ENCODE data around the gene TNK2.
"Not testable (repeated sequence)": the region's sequence is repeated elsewhere in the genome, so short reads cannot be mapped to it uniquely, and the experiment has no call there.

Gene TNK2

DNA sequence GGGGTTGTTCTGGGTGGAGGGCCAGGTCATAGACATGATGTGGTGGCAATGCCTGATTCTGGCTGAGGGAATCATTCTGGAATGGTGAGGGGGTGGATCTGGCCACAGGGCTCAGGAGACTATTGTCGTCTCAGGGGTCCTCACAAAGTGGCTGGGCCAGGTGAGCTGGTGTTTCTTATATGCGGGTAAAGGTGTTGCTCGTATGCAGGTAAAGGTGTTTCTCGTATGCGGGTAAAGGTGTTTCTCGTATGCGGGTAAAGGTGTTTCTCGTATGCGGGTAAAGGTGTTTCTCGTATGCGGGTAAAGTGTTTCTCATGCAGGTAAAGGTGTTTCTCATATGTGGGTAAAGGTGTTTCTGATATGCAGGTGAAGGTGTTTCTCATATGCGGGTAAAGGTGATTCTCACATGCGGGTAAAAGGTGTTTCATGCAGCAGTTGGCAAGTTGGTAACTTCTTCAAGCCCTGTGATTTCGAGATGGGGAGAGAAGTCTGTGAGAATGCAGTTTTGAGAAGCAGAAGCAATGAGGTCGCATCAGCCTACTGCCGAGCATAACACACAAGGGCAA is 86.1 kb downstream of the TNK2 start:
- Histone ChIP-seq H3K36me3 (ENCODE audit: insufficient read depth, insufficient read length, low read length) (no peaks in the 10 kb centered on the region), H3K9ac (ENCODE audit: insufficient read length, low read depth) (no peak overlapping the region), H3K27me3 (ENCODE audit: insufficient read depth, insufficient read length) (peaks cover 4% of the 10 kb centered on the region), H3K9me3 (ENCODE audit: insufficient read depth, low read length) (no peaks in the 10 kb centered on the region), H3K4me1 (ENCODE audit: insufficient read depth, insufficient read length) (peaks cover 11% of the 10 kb centered on the region), H3K4me3 (ENCODE audit: insufficient read length, low read depth) (no peak overlapping the region)
- no peak for DNase-seq (ENCODE audit: low read depth, low spot score)
- TF ChIP-seq SUZ12 (IDR thresholded peaks at IDR 0.05; ENCODE audit: extremely low read depth, insufficient read depth, insufficient read length) (no peak), YY1 (IDR thresholded peaks at IDR 0.05; ENCODE audit: insufficient read depth, insufficient read length) (no peak), ZNF274 (IDR thresholded peaks at IDR 0.05; ENCODE audit: low read depth, low read length) (no peak)

DNA sequence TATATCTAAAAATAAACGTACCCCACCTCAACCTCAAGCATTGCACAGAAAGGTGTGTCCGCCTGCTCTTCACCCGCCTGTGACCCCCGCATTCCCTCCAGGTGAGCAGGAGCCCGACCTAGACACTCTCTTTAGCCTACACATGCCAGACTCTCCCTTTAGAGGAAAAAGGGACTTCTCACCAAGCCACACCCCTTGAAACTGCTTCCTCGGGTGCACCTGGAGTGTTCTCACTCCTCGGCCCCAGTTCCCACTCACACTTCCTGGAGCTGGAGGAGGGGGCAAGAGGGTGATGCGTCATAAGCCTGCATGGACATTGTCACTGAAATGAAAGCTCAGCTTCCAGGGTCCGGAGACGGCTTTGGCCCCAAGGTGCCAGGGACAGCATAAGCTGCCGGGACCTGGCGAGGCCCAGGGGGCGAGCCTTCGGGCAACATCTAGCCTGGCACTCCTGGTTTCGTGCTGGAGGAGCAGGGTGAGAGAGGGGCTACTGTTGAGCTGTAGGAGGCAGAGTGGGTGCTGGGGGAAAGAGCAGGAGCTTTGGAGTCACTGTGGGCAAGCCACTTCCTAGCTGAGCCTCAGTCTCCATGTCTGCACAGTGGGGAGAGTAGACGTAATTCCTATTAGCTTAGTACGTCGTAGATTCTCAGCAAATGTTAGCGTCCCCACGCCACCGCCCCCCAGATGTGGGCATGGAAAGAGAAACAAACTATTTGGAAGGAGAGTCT is 86.8 kb downstream of the TNK2 start:
- Histone ChIP-seq H3K27me3 (ENCODE audit: insufficient read depth, insufficient read length) (peaks cover 4% of the 10 kb centered on the region), H3K9me3 (ENCODE audit: insufficient read depth, low read length) (no peaks in the 10 kb centered on the region), H3K36me3 (ENCODE audit: insufficient read depth, insufficient read length, low read length) (no peaks in the 10 kb centered on the region), H3K4me3 (ENCODE audit: insufficient read length, low read depth) (no peak overlapping the region), H3K4me1 (ENCODE audit: insufficient read depth, insufficient read length) (peaks cover 11% of the 10 kb centered on the region), H3K9ac (ENCODE audit: insufficient read length, low read depth) (no peak overlapping the region)
- DNase-seq (ENCODE audit: low read depth, low spot score) = no peak
- TF ChIP-seq YY1 (IDR thresholded peaks at IDR 0.05; ENCODE audit: insufficient read depth, insufficient read length) (no peak), ZNF274 (IDR thresholded peaks at IDR 0.05; ENCODE audit: low read depth, low read length) (no peak), SUZ12 (IDR thresholded peaks at IDR 0.05; ENCODE audit: extremely low read depth, insufficient read depth, insufficient read length) (no peak)

DNA sequence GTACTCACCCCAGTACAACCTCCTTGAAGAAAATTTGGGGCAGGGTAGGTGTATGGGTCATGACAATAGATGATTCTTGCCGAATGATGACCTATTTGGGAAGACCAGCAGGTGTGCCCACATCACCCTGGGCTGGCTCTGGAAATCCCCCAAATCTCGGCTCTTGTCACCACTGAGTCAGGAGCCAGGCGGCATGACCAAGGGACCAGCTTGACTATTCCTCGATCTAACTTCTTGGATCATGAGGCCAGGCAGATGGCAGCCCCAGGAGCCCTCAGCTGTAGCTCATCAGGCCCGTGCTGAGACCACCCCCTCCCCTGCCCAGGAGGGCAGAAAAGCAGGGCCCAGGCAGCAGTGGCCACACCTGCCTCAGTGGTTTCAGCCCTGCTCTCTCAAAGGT is 87.5 kb downstream of the TNK2 start:
- TF ChIP-seq YY1 (IDR thresholded peaks at IDR 0.05; ENCODE audit: insufficient read depth, insufficient read length) = no peak
- TF ChIP-seq SUZ12 (IDR thresholded peaks at IDR 0.05; ENCODE audit: extremely low read depth, insufficient read depth, insufficient read length) = no peak
- no peak for TF ChIP-seq ZNF274 (IDR thresholded peaks at IDR 0.05; ENCODE audit: low read depth, low read length)
- H3K36me3 ChIP-seq (ENCODE audit: insufficient read depth, insufficient read length, low read length) = no peaks in the 10 kb centered on the region
- peaks cover 4% of the 10 kb centered on the region for H3K27me3 ChIP-seq (ENCODE audit: insufficient read depth, insufficient read length)
- H3K4me1 ChIP-seq (ENCODE audit: insufficient read depth, insufficient read length) = peaks cover 11% of the 10 kb centered on the region
- H3K9ac ChIP-seq (ENCODE audit: insufficient read length, low read depth) = no peak overlapping the region
- H3K9me3 ChIP-seq (ENCODE audit: insufficient read depth, low read length) = no peaks in the 10 kb centered on the region
- no peak overlapping the region for H3K4me3 ChIP-seq (ENCODE audit: insufficient read length, low read depth)
- DNase-seq (ENCODE audit: low read depth, low spot score) = no peak

DNA sequence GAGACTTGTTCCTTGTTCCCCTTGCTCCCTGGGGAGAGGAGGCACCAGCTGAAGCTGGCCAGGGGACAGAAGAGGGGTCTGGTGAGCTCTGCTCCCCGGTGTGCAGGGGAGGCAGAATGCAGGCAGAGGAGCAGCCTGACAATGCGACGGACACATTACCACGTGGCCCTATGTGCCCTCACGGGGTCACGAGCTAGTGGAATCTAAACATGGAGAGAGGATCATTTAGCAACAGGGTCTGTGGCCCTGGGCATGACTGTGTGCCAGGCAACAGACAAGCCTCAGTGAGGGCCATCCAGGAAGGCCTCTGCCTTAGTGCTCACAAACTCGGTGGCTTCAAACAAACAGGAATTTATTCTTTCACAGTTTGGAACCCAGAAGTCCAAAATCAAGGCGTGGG is 88.2 kb downstream of the TNK2 start:
- Histone ChIP-seq H3K4me1 (ENCODE audit: insufficient read depth, insufficient read length) (peaks cover 11% of the 10 kb centered on the region), H3K9me3 (ENCODE audit: insufficient read depth, low read length) (no peaks in the 10 kb centered on the region), H3K9ac (ENCODE audit: insufficient read length, low read depth) (no peak overlapping the region), H3K36me3 (ENCODE audit: insufficient read depth, insufficient read length, low read length) (no peaks in the 10 kb centered on the region), H3K4me3 (ENCODE audit: insufficient read length, low read depth) (no peak overlapping the region), H3K27me3 (ENCODE audit: insufficient read depth, insufficient read length) (peaks cover 4% of the 10 kb centered on the region)
- no peak for TF ChIP-seq ZNF274 (IDR thresholded peaks at IDR 0.05; ENCODE audit: low read depth, low read length)
- no peak for TF ChIP-seq YY1 (IDR thresholded peaks at IDR 0.05; ENCODE audit: insufficient read depth, insufficient read length)
- no peak for TF ChIP-seq SUZ12 (IDR thresholded peaks at IDR 0.05; ENCODE audit: extremely low read depth, insufficient read depth, insufficient read length)
- no peak for DNase-seq (ENCODE audit: low read depth, low spot score)

DNA sequence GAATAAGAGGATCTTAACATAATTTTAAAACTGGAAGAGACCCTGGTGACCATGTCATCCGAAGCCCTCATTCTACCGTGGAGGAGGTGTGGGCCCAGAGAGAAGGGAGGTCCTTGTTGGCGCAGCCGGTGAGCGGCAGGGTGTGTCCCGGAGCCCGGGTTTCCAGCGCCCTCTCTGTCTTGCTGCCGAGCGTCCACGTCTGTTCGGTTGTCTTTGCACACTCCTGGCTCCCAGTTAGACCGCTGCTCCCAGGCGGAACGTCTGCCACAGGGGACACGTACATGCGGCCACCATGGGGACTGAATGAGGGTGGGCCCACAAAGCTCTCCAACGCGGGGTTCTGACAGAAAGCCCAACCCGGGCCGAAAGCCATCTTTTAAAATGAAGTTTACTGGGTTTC is 90.0 kb downstream of the TNK2 start:
- Histone ChIP-seq H3K27me3 (ENCODE audit: insufficient read depth, insufficient read length) (peaks cover 8% of the 10 kb centered on the region), H3K9ac (ENCODE audit: insufficient read length, low read depth) (no peak overlapping the region), H3K36me3 (ENCODE audit: insufficient read depth, insufficient read length, low read length) (no peaks in the 10 kb centered on the region), H3K9me3 (ENCODE audit: insufficient read depth, low read length) (no peaks in the 10 kb centered on the region), H3K4me3 (ENCODE audit: insufficient read length, low read depth) (no peak overlapping the region), H3K4me1 (ENCODE audit: insufficient read depth, insufficient read length) (peaks cover 7% of the 10 kb centered on the region)
- DNase-seq (ENCODE audit: low read depth, low spot score) = no peak
- TF ChIP-seq ZNF274 (IDR thresholded peaks at IDR 0.05; ENCODE audit: low read depth, low read length) (no peak), SUZ12 (IDR thresholded peaks at IDR 0.05; ENCODE audit: extremely low read depth, insufficient read depth, insufficient read length) (no peak), YY1 (IDR thresholded peaks at IDR 0.05; ENCODE audit: insufficient read depth, insufficient read length) (no peak)

DNA sequence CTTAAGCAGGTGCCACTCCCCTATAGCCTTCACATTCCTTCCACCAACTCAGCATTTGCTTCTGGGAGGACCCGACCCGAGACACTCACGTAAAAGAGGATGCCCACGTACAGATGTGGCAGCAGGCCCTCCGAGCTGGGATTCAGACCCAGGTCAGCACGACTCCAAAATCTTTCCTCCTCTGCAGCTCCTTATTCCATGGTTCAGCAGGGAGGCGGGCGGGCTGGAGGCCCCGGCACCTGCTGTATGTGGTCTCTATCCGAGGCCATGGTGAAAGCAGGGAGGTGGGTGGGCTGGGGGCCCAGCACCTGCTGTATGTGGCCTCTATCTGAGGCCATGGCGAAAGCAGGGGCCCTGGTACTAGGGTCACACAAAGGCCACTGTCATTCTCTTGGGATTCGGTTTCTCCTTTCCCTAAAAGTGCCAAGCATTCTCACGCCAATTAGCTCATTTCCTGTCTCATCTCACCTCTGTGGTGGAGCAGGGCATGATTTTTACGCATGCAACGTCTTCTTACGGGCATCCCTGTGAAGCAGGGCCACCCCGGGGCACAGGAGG is 90.7 kb downstream of the TNK2 start:
- no peak for DNase-seq (ENCODE audit: low read depth, low spot score)
- H3K36me3 ChIP-seq (ENCODE audit: insufficient read depth, insufficient read length, low read length) = no peaks in the 10 kb centered on the region
- no peak overlapping the region for H3K9ac ChIP-seq (ENCODE audit: insufficient read length, low read depth)
- no peak for TF ChIP-seq ZNF274 (IDR thresholded peaks at IDR 0.05; ENCODE audit: low read depth, low read length)
- TF ChIP-seq SUZ12 (IDR thresholded peaks at IDR 0.05; ENCODE audit: extremely low read depth, insufficient read depth, insufficient read length) = no peak
- TF ChIP-seq YY1 (IDR thresholded peaks at IDR 0.05; ENCODE audit: insufficient read depth, insufficient read length) = no peak
- no peak overlapping the region for H3K4me3 ChIP-seq (ENCODE audit: insufficient read length, low read depth)
- no peaks in the 10 kb centered on the region for H3K9me3 ChIP-seq (ENCODE audit: insufficient read depth, low read length)
- H3K4me1 ChIP-seq (ENCODE audit: insufficient read depth, insufficient read length) = peaks cover 7% of the 10 kb centered on the region
- peaks cover 10% of the 10 kb centered on the region for H3K27me3 ChIP-seq (ENCODE audit: insufficient read depth, insufficient read length)

DNA sequence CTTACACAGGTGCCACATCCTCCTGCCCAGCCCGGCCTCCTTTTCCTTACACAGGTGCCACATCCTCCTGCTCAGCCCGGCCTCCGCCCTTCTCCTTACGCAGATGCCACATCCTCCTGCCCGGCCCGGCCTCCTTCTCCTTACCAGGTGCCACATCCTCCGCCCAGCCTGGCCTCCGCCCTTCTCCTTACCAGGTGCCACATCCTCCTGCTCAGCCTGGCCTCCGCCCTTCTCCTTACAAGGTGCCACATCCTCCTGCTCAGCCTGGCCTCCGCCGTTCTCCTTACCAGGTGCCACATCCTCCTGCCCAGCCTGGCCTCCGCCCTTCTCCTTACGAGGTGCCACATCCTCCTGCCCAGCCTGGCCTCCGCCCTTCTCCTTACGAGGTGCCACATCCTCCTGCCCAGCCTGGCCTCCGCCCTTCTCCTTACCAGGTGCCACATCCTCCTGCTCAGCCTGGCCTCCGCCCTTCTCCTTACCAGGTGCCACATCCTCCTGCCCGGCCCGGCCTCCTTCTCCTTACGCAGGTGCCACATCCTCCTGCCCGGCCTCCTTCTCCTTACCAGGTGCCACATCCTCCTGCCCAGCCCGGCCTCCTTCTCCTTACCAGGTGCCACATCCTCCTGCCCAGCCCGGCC is 92.0 kb downstream of the TNK2 start:
- H3K9me3 ChIP-seq (ENCODE audit: insufficient read depth, low read length); H3K9ac ChIP-seq (ENCODE audit: insufficient read length, low read depth); H3K4me3 ChIP-seq (ENCODE audit: insufficient read length, low read depth); H3K4me1 ChIP-seq (ENCODE audit: insufficient read depth, insufficient read length); DNase-seq (ENCODE audit: low read depth, low spot score); H3K36me3 ChIP-seq (ENCODE audit: insufficient read depth, insufficient read length, low read length): not testable (repeated sequence)
- peaks cover 21% of the 10 kb centered on the region for H3K27me3 ChIP-seq (ENCODE audit: insufficient read depth, insufficient read length)
